Effector memory CD4-positive, alpha-beta T cell (primary cell): Measurements from ENCODE around the gene OR3A2.
"Not testable (repeated sequence)": the region's sequence is repeated elsewhere in the genome, so short reads cannot be mapped to it uniquely, and the experiment has no call there.

ENCODE experiments used
- DNase-seq, 3 donors: peaks; one replicate each; pipeline ENCODE4 v3.0.0-alpha.2; 2020
- H3K27ac ChIP-seq: 2 replicates; pipeline ENCODE4 v1.7.0; 2013; ENCODE audit warnings: mild to moderate bottlenecking, low read length, moderate library complexity; ENCODE audit not compliant: insufficient read depth, poor library complexity, severe bottlenecking
- H3K27me3 ChIP-seq: replicated peaks from 2 replicates; pipeline ENCODE4 v1.7.0; 2013; ENCODE audit warnings: mild to moderate bottlenecking, low read length; ENCODE audit not compliant: insufficient read depth, control insufficient read depth, poor library complexity, severe bottlenecking
- H3K36me3 ChIP-seq: 2 replicates; pipeline ENCODE4 v1.7.0; 2013; ENCODE audit warnings: mild to moderate bottlenecking, low read length, moderate library complexity; ENCODE audit not compliant: control insufficient read depth, insufficient read depth
- H3K4me1 ChIP-seq: 2 replicates; pipeline ENCODE4 v1.7.0; 2013; ENCODE audit warnings: low read length, mild to moderate bottlenecking; ENCODE audit not compliant: control insufficient read depth, insufficient read depth, poor library complexity, severe bottlenecking
- H3K4me3 ChIP-seq: 2 replicates; pipeline ENCODE4 v1.7.0; 2013; ENCODE audit warnings: low read length, low read depth, mild to moderate bottlenecking; ENCODE audit not compliant: insufficient read depth, poor library complexity, severe bottlenecking
- H3K9me3 ChIP-seq: 2 replicates; pipeline ENCODE4 v1.7.0; 2013; ENCODE audit warnings: mild to moderate bottlenecking, low read length, moderate library complexity; ENCODE audit not compliant: control insufficient read depth

The OR3A2 gene

DNA sequence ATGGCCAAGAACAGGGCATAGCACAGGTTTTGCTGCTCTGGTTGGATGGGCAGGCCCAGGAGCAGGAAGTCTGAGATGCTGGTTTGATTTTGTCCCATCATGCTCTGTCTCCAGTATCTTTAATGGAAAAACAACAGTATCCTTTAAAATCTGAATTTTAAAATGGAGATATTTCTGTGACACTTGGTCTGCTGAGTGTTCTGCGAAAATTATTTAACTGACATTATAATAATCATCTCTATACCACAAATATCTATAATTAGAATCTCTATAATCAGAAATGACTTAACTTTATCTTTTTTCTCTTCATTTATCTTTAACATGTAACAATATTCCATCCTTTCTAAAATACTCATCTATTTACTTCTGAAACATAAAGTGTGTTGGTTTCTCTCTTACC, 12.2 kb upstream of the OR3A2 start, which contains the start of gene OR1E1:
Gene OR1E1 (minus strand): TSS at position 101 of the 400 bp plus-strand sequence. CDS start 0 bp downstream, at position 101.
- Histone ChIP-seq H3K4me1 (no peaks in the 10 kb centered on the region), H3K27me3 (peaks cover 7% of the 10 kb centered on the region), H3K36me3 (no peaks in the 10 kb centered on the region), H3K4me3 (no peak within 1 kb of the TSS), H3K27ac (no peak within 1 kb of the TSS), H3K9me3 (no peaks in the 10 kb centered on the region)
- DNase-seq, result no peak

DNA sequence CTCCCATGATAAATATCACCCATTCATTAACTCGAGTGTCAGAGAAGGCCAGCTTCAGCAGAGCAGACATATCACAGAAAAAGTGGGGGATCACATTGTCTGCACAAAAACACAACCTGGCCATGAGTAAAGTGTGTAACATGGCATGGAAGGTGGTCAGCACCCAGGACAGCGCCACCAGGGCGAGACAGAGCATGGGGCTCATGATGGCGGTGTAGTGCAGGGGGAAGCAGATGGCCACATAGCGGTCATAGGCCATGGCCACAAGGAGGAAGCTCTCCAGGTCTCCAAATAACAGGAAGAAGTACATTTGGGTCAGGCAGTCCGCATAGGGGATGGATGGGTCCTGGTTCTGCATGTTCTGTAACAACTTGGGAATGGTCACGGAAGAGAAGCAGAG, 11.7 kb upstream of the OR3A2 start:
- not testable (repeated sequence) for H3K9me3 ChIP-seq, H3K4me1 ChIP-seq, H3K27ac ChIP-seq, H3K27me3 ChIP-seq, H3K36me3 ChIP-seq, H3K4me3 ChIP-seq, DNase-seq

DNA sequence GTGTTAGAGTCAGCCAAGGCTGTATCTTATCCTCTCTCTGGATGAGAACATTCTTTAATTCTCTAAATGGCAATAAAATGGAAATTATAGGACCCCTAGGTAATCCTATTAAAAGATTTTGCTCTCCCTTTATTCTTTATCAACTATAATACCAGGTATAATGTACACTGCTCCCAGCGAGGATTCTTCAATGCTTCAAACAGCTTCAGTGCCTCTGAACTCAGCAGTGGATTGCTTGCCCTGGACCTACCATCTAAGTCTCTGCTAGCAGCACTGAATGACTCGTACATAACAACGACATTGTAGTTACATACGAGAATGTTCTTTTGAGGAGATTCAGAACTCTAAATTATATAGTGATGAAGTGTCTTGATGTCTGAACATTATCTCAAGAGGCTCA, 3.7 kb upstream of the OR3A2 start:
- Histone ChIP-seq H3K9me3 (no peaks in the 10 kb centered on the region), H3K27me3 (no peaks in the 10 kb centered on the region), H3K36me3 (no peaks in the 10 kb centered on the region), H3K27ac (no peak overlapping the region), H3K4me1 (no peaks in the 10 kb centered on the region), H3K4me3 (no peak overlapping the region)
- no peak for DNase-seq

DNA sequence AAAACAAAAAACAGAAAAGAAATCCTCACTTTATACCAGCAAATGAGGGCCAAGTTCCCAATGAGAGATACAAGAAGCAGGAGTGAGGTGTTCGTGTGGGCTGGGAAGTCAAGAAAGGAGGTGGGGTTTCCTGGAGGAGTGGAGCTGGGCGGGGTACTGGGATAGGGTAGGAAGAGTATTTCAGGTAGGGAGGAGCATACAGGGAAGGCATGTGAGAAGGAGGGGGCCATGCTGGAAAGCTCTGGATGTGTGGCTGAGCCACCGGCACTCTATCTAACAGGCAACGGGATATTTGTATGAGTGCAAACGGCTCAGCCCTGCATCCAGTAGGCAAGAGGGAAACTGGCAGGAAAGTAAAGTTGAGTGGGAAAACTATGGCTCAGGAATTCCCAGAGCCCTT, 4.2 kb downstream of the OR3A2 start:
- Histone ChIP-seq H3K4me3 (no peak overlapping the region), H3K4me1 (no peaks in the 10 kb centered on the region), H3K9me3 (no peaks in the 10 kb centered on the region), H3K27me3 (peaks cover 4% of the 10 kb centered on the region), H3K27ac (no peak overlapping the region), H3K36me3 (no peaks in the 10 kb centered on the region)
- DNase-seq, result no peak

- H3K4me1 ChIP-seq, result no peaks in the 10 kb centered on the region
- peaks cover 4% of the 10 kb centered on the region for H3K27me3 ChIP-seq
- H3K4me3 ChIP-seq, result no peak overlapping the region
- no peak overlapping the region for H3K27ac ChIP-seq
- H3K36me3 ChIP-seq, result no peaks in the 10 kb centered on the region
- no peaks in the 10 kb centered on the region for H3K9me3 ChIP-seq
- DNase-seq, result no peak
Observed at GRCh38 chr17:3378321-3378720, 7.8 kb downstream of the OR3A2 start.

- not testable (repeated sequence) for H3K4me1 ChIP-seq
Observed at GRCh38 chr17:3371167-3371566, 14.9 kb downstream of the OR3A2 start.

GRCh38 chr17:3342782-3343181, 43.3 kb downstream of the OR3A2 start:
- not testable (repeated sequence) for H3K4me1 ChIP-seq, H3K27me3 ChIP-seq, H3K9me3 ChIP-seq, H3K36me3 ChIP-seq, H3K27ac ChIP-seq, DNase-seq, H3K4me3 ChIP-seq

More at GRCh38 chr17:3371167-3371566, 14.9 kb downstream of the OR3A2 start:
- DNase-seq, H3K4me3 ChIP-seq, H3K27me3 ChIP-seq, H3K27ac ChIP-seq, H3K9me3 ChIP-seq, H3K36me3 ChIP-seq: not testable (repeated sequence)

- Histone ChIP-seq H3K27ac (no peak overlapping the region), H3K4me1 (no peaks in the 10 kb centered on the region), H3K36me3 (no peaks in the 10 kb centered on the region), H3K27me3 (no peaks in the 10 kb centered on the region), H3K4me3 (no peak overlapping the region), H3K9me3 (no peaks in the 10 kb centered on the region)
- DNase-seq, result no peak
Observed at GRCh38 chr17:3335876-3336275, 50.2 kb downstream of the OR3A2 start.

DNA sequence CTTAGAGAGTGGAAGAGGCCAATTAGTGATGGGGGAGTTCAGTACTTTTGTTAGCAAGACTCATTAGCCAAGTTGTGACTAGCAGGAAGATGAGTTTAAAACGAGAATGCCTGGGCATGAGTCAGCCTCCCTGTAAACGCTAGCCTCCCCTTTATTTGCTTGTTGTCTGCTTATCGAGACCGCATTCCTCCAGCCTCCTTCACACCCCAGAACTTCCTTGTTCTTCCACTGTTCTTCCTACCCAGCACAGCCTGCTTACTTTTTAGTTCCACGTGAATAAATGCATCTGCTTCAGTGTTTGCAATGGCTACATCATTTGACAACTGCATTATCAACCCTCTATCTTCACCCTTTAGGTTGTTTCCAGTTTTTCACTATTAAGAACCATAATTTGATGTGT, 67.8 kb downstream of the OR3A2 start:
- Histone ChIP-seq H3K27ac (no peak overlapping the region), H3K4me3 (no peak overlapping the region), H3K9me3 (no peaks in the 10 kb centered on the region), H3K36me3 (no peaks in the 10 kb centered on the region), H3K4me1 (no peaks in the 10 kb centered on the region), H3K27me3 (no peaks in the 10 kb centered on the region)
- DNase-seq, result no peak

GRCh38 chr17:3316836-3317235, 69.3 kb downstream of the OR3A2 start:
- no peak for DNase-seq
- Histone ChIP-seq H3K4me1 (no peaks in the 10 kb centered on the region), H3K27ac (no peak overlapping the region), H3K9me3 (no peaks in the 10 kb centered on the region), H3K27me3 (no peaks in the 10 kb centered on the region), H3K36me3 (no peaks in the 10 kb centered on the region), H3K4me3 (no peak overlapping the region)

DNA sequence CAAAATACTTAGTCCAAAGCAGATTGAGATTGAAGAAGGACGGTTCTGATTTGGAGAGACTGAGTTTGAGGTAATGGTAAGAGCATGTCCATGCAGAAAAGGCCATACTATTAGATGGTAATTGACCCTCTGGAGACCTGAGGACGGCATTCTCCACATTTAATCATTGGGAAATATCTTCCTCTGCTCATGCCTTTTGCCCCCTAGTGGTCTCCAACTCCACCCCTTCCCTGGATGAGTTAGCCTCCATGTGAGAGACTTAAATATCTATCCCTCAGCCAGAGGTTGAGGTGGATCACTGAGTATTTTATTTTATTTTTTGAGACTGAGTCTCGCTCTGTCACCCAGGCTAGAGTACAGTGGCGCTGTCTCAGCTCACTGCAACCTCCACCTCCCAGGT, 77.5 kb downstream of the OR3A2 start:
- Histone ChIP-seq H3K27ac (no peak overlapping the region), H3K27me3 (no peaks in the 10 kb centered on the region), H3K36me3 (no peaks in the 10 kb centered on the region), H3K4me3 (no peak overlapping the region), H3K4me1 (no peaks in the 10 kb centered on the region), H3K9me3 (no peaks in the 10 kb centered on the region)
- DNase-seq, result no peak
